GM20431 (cell line): ENCODE data around the gene KMT5B.
"Not testable (repeated sequence)": the region's sequence is repeated elsewhere in the genome, so short reads cannot be mapped to it uniquely, and the experiment has no call there.

Experiments
- in situ Hi-C: fragments of 300-500 bp; cut with MseI, MboI; formaldehyde crosslinking; loops from one replicate; pipeline ENCODE4 v1.15.0; 2020; ENCODE audit warnings: low sequenced_read_pairs; ENCODE audit not compliant: unreplicated experiment

Gene KMT5B

GRCh38 chr11:68213135-68213515 lies at the start of gene KMT5B:
KMT5B (minus strand) TSS chr11:68213296; CDS start chr11:68190076, 23,220 bp downstream.
- in situ Hi-C loops, result no loop called here

GRCh38 chr11:68262544-68262827 lies 49.4 kb upstream of the KMT5B start:
- in situ Hi-C loops, result no loop called here

- in situ Hi-C loops, result no loop called here
These were observed 48.9 kb upstream of the KMT5B start for GRCh38 chr11:68261749-68262543.

GRCh38 chr11:68261006-68261405 lies 47.9 kb upstream of the KMT5B start:
- in situ Hi-C loops, result no loop called here

- in situ Hi-C loops, result no loop called here
These were observed 47.4 kb upstream of the KMT5B start for GRCh38 chr11:68260484-68260883.

- in situ Hi-C loops, result loop anchor here (5.0 kb wide), 1 partner anchor 38 kb away; no protein-coding TSS in a partner anchor
These were observed 46.2 kb upstream of the KMT5B start for GRCh38 chr11:68259122-68259959.

GRCh38 chr11:68258363-68258765 lies 45.3 kb upstream of the KMT5B start:
- in situ Hi-C loops, result loop anchor here (5.0 kb wide), 1 partner anchor 39 kb away; no protein-coding TSS in a partner anchor

- in situ Hi-C loops, result loop anchor here (5.0 kb wide), 1 partner anchor 40 kb away; no protein-coding TSS in a partner anchor
These were observed 44.6 kb upstream of the KMT5B start for GRCh38 chr11:68257477-68258362.

- in situ Hi-C loops, result loop anchor here (5.0 kb wide), 1 partner anchor 41 kb away; no protein-coding TSS in a partner anchor
These were observed 43.2 kb upstream of the KMT5B start for GRCh38 chr11:68256331-68256741.

GRCh38 chr11:68255526-68255925 lies 42.4 kb upstream of the KMT5B start:
- in situ Hi-C loops, result loop anchor here (5.0 kb wide), 1 partner anchor 42 kb away; no protein-coding TSS in a partner anchor

GRCh38 chr11:68254421-68254820 lies 41.3 kb upstream of the KMT5B start:
- in situ Hi-C loops, result no loop called here

- in situ Hi-C loops, result no loop called here
These were observed 38.7 kb upstream of the KMT5B start for GRCh38 chr11:68251765-68252164.

GRCh38 chr11:68244912-68245311 lies 31.8 kb upstream of the KMT5B start:
- in situ Hi-C loops, result not testable (repeated sequence)

GRCh38 chr11:68243847-68244246 lies 30.8 kb upstream of the KMT5B start:
- in situ Hi-C loops, result not testable (repeated sequence)

- in situ Hi-C loops, result no loop called here
These were observed 29.5 kb upstream of the KMT5B start for GRCh38 chr11:68242616-68243015.

- in situ Hi-C loops, result no loop called here
These were observed 18.5 kb upstream of the KMT5B start for GRCh38 chr11:68231621-68232020.

- in situ Hi-C loops, result no loop called here
These were observed 16.5 kb upstream of the KMT5B start for GRCh38 chr11:68229601-68230000.

- in situ Hi-C loops, result no loop called here
These were observed 13.3 kb upstream of the KMT5B start for GRCh38 chr11:68226421-68226820.

- in situ Hi-C loops, result no loop called here
These were observed 11.5 kb upstream of the KMT5B start for GRCh38 chr11:68224606-68225005.

GRCh38 chr11:68223275-68223674 lies 10.2 kb upstream of the KMT5B start:
- in situ Hi-C loops, result no loop called here
